Naive thymus-derived CD4-positive, alpha-beta T cell (primary cell): ENCODE measurements around the gene SLC7A6OS. TPM values are rescaled to one million over a fixed set of nuclear protein-coding genes. Genes with fewer than 3 reads are reported as not detected.

ENCODE experiments used
- ATAC-seq: fragments of 150-1000 bp; cut with Tn5 transposase; 2 replicates; pipeline ENCODE4 v1.10.0; 2021; ENCODE audit warnings: mild to moderate bottlenecking, moderate library complexity
- CTCF ChIA-PET: fragments of 350-600 bp; sonication (Branson Sonifier 250); formaldehyde crosslinking; loops from one replicate; lab custom pipeline; 2021; ENCODE audit warnings: antibody characterized with exemption; lab: Charles Lee
- POLR2A ChIA-PET: fragments of 350-600 bp; sonication (Branson Sonifier 250); formaldehyde crosslinking; loops from one replicate; lab custom pipeline; 2021; ENCODE audit warnings: antibody characterized with exemption, inconsistent platforms; lab: Charles Lee
- DNase-seq, 9 donors: peaks; one replicate each; pipeline versions ENCODE4 v3.0.0 to v3.0.0-alpha.2; 2020 to 2022; ENCODE audit warnings: mixed read lengths in 1 of 9
- H3K27ac ChIP-seq: one replicate; pipeline ENCODE4 v1.7.0; 2013; ENCODE audit warnings: mild to moderate bottlenecking, low read depth, low read length, moderate library complexity
- H3K27me3 ChIP-seq, 2 donors: one replicate each; pipeline ENCODE4 v1.7.0; 2013; ENCODE audit warnings: low read length in 2 of 2, mild to moderate bottlenecking in 2 of 2, moderate library complexity in 2 of 2; ENCODE audit not compliant: control insufficient read depth in 2 of 2, insufficient read depth in 2 of 2
- H3K36me3 ChIP-seq, 3 experiments: 1 replicate in 2 of 3; 2 replicates in 1 of 3; pipeline ENCODE4 v1.7.0; 2013; ENCODE audit warnings: low read length in 3 of 3, mild to moderate bottlenecking in 3 of 3, moderate library complexity in 1 of 3; ENCODE audit not compliant: insufficient read depth in 3 of 3, control insufficient read depth in 2 of 3
- H3K4me1 ChIP-seq, 2 donors: one replicate each; pipeline ENCODE4 v1.7.0; 2013; ENCODE audit warnings: low read length in 2 of 2, mild to moderate bottlenecking in 2 of 2, moderate library complexity in 1 of 2; ENCODE audit not compliant: control insufficient read depth in 2 of 2, insufficient read depth in 2 of 2
- H3K4me3 ChIP-seq: 2 replicates; pipeline ENCODE4 v1.7.0; 2013; ENCODE audit warnings: mild to moderate bottlenecking, low read length
- H3K9me3 ChIP-seq, 3 experiments: 1 replicate in 2 of 3; 2 replicates in 1 of 3; pipeline ENCODE4 v1.7.0; 2013; ENCODE audit warnings: low read length in 3 of 3; ENCODE audit not compliant: control insufficient read depth in 2 of 3
- H3K27ac Mint-ChIP-seq, 9 donors: one replicate each; pipeline ENCODE4 v1.8.0; 2020 to 2022; ENCODE audit warnings: mixed read lengths in 9 of 9, mild to moderate bottlenecking in 8 of 9, moderate library complexity in 5 of 9, inconsistent platforms in 2 of 9
- H3K27me3 Mint-ChIP-seq, 5 donors: one replicate each; pipeline ENCODE4 v1.8.0; 2021 to 2022; ENCODE audit warnings: mixed read lengths in 5 of 5, mild to moderate bottlenecking in 1 of 5
- H3K36me3 Mint-ChIP-seq, 5 donors: one replicate each; pipeline ENCODE4 v1.8.0; 2020 to 2022; ENCODE audit warnings: mixed read lengths in 5 of 5, mild to moderate bottlenecking in 3 of 5, inconsistent platforms in 1 of 5
- H3K4me1 Mint-ChIP-seq, 7 donors: one replicate each; pipeline ENCODE4 v1.8.0; 2020 to 2022; ENCODE audit warnings: mixed read lengths in 7 of 7, mild to moderate bottlenecking in 3 of 7, inconsistent platforms in 1 of 7
- H3K4me3 Mint-ChIP-seq, 10 donors: one replicate each; pipeline ENCODE4 v1.8.0; 2020 to 2022; ENCODE audit warnings: mild to moderate bottlenecking in 10 of 10, mixed read lengths in 10 of 10, moderate library complexity in 6 of 10, inconsistent platforms in 2 of 10
- H3K9me3 Mint-ChIP-seq, 11 donors: one replicate each; pipeline ENCODE4 v1.8.0; 2020 to 2022; ENCODE audit warnings: mixed read lengths in 11 of 11, mild to moderate bottlenecking in 4 of 11, inconsistent platforms in 1 of 11, moderate library complexity in 1 of 11
- intact Hi-C, 2 donors: fragments of 100-400 bp; cut with micrococcal nuclease; formaldehyde crosslinking; loops; one replicate each; pipeline ENCODE4 v1.15.1; 2023
- polyA plus RNA-seq, 2 donors: library from polyadenylated mRNA; unstranded; fragments of 300-500 nt; fragmentation: Illumina TruSeq; gene quantifications; one replicate each; pipeline ENCODE4 v1.2.3, GENCODE V29; 2021
- total RNA-seq, 6 experiments: library from RNA in 5 of 6; stranded (reverse) in 5 of 6; gene quantifications; 1 replicate in 5 of 6; 2 replicates in 1 of 6; pipeline ENCODE4 v1.2.3 and lab custom pipeline; 2021 to 2026

SLC7A6OS gene
- total and polyA plus RNA-seq, 7 experiments from 2014 or later = 22.1 to 50.3 (median 34.8) TPM

GRCh38 chr16:68328860-68329390 lies 18.2 kb upstream of the SLC7A6OS start:
- DNase-seq = no peak
- Histone ChIP-seq H3K27me3 (no peaks in the 10 kb centered on the region), H3K4me1 (peaks cover 0 to 16% of the 10 kb centered on the region in 2 donors), H3K36me3 (peaks cover 0 to 40% (median 8%) of the 10 kb centered on the region in 3 experiments), H3K4me3 (no peak overlapping the region), H3K9me3 (no peaks in the 10 kb centered on the region), H3K27ac (no peak overlapping the region)
- H3K4me3 Mint-ChIP-seq = no peak overlapping the region
- H3K9me3 Mint-ChIP-seq = no peaks in the 10 kb centered on the region
- ChIA-PET CTCF (interaction anchor here (0.6 to 8.2 kb wide), 28 partner anchors 9 to 1286 kb away, joined by 3 to 224 read pairs (median 3); partner anchors contain the start of genes PRMT7, SLC7A6 and SLC7A6OS), POLR2A (interaction anchor here (0.6 to 6.0 kb wide), 8 partner anchors 9 to 501 kb away, joined by 3 to 68 read pairs (median 5); partner anchors contain the start of genes PRMT7, SLC7A6 and SLC7A6OS)
- H3K27ac Mint-ChIP-seq = peak overlapping the region in 4 of 9 donors; percentile 0 to 57 (median 9)
- H3K4me1 Mint-ChIP-seq = peaks cover 16 to 28% (median 19%) of the 10 kb centered on the region in 7 donors
- H3K36me3 Mint-ChIP-seq = peaks cover 0 to 21% (median 13%) of the 10 kb centered on the region in 5 donors
- intact Hi-C loops = loop anchor here (1.0 to 5.0 kb wide), 7 partner anchors 18 to 235 kb away; partner anchors contain the start of genes PRMT7 (in 1 of the 2) and SLC7A6OS (in 1 of the 2)
- ATAC-seq = no peak
- no peaks in the 10 kb centered on the region for H3K27me3 Mint-ChIP-seq

DNA sequence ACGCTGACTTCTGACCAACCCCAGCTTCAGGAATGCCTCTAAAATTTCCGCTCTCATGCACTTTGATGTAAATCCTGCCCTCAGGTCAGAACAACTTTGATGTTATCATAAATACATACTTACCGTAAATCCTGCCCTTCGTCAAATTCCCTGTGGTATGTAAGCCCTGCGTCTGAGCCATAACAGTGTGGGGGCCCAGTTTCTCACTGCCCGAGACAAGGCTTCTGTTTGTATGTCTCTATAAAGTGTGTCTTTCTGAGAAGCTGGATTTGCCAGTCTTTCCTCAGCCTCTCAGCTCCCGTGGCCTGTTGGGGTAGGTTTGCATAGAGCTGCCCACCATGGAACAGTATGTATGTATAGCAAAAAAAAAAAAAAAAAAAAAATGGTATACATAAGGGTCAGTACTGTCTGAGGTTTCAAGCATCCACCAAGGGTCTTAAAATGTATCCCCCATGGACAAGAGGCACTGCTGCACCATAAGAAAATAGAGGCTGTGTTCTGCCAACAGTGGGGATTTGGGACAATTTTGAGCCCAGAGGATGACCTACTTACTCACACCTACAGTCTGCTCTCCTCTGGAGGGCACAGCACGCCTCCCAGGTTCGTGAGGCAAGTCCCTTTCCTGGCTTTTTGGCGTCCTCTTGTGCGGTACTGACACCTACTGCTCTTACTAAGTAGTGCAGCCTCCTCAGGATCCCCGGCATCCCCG lies 17.6 kb upstream of the SLC7A6OS start:
- intact Hi-C loops = loop anchor here (1.0 to 5.0 kb wide), 7 partner anchors 17 to 234 kb away; partner anchors contain the start of genes PRMT7 (in 1 of the 2) and SLC7A6OS (in 1 of the 2)
- ATAC-seq (peak; percentile 99), DNase-seq (peak; percentile 52 to 81 (median 77))
- Mint-ChIP-seq H3K27ac (peak overlapping the region in 4 of 9 donors; percentile 0 to 57 (median 9)), H3K4me3 (no peak overlapping the region), H3K36me3 (peaks cover 0 to 23% (median 13%) of the 10 kb centered on the region in 5 donors), H3K4me1 (peaks cover 16 to 28% (median 19%) of the 10 kb centered on the region in 7 donors), H3K27me3 (no peaks in the 10 kb centered on the region), H3K9me3 (no peaks in the 10 kb centered on the region)
- ChIA-PET POLR2A (interaction anchor here (0.8 to 6.0 kb wide), 6 partner anchors 9 to 71 kb away, joined by 3 to 68 read pairs (median 5); partner anchors contain the start of genes PRMT7, SLC7A6 and SLC7A6OS), CTCF (interaction anchor here (0.6 to 8.2 kb wide), 23 partner anchors 9 to 206 kb away, joined by 3 to 224 read pairs (median 4); partner anchors contain the start of genes PRMT7, SLC7A6 and SLC7A6OS)
- Histone ChIP-seq H3K9me3 (no peaks in the 10 kb centered on the region), H3K4me1 (peaks cover 0 to 16% of the 10 kb centered on the region in 2 donors), H3K36me3 (peaks cover 0 to 41% (median 8%) of the 10 kb centered on the region in 3 experiments), H3K27me3 (no peaks in the 10 kb centered on the region), H3K27ac (no peak overlapping the region), H3K4me3 (no peak overlapping the region)

- no peak overlapping the region for H3K4me3 Mint-ChIP-seq
- no peaks in the 10 kb centered on the region for H3K27me3 ChIP-seq
- H3K27ac Mint-ChIP-seq = peak overlapping the region in 2 of 9 donors; percentile 43 to 51
- no peak overlapping the region for H3K27ac ChIP-seq
- intact Hi-C loops = loop anchor here in 1 of 2 donors (5.0 kb wide), 1 partner anchor 33 kb away; no protein-coding TSS in a partner anchor
- H3K9me3 ChIP-seq = no peaks in the 10 kb centered on the region
- ChIA-PET CTCF (interaction anchor here (0.6 to 8.2 kb wide), 2 partner anchors 26 to 64 kb away, joined by 4 to 224 read pairs; partner anchors contain the start of gene SLC7A6), POLR2A (interaction anchor here (1.1 to 6.0 kb wide), 2 partner anchors 51 to 63 kb away, joined by 4 to 68 read pairs; partner anchors contain the start of gene SLC7A6)
- ATAC-seq (no peak), DNase-seq (no peak)
- peaks cover 0 to 4% of the 10 kb centered on the region in 2 donors for H3K4me1 ChIP-seq
- peaks cover 0 to 22% (median 9%) of the 10 kb centered on the region in 5 donors for H3K36me3 Mint-ChIP-seq
- H3K4me1 Mint-ChIP-seq = peaks cover 8 to 20% (median 15%) of the 10 kb centered on the region in 7 donors
- H3K4me3 ChIP-seq = no peak overlapping the region
- no peaks in the 10 kb centered on the region for H3K27me3 Mint-ChIP-seq
- H3K36me3 ChIP-seq = peaks cover 0 to 52% (median 7%) of the 10 kb centered on the region in 3 experiments
- no peaks in the 10 kb centered on the region for H3K9me3 Mint-ChIP-seq
Observed at GRCh38 chr16:68324780-68325357, 14.1 kb upstream of the SLC7A6OS start.

DNA sequence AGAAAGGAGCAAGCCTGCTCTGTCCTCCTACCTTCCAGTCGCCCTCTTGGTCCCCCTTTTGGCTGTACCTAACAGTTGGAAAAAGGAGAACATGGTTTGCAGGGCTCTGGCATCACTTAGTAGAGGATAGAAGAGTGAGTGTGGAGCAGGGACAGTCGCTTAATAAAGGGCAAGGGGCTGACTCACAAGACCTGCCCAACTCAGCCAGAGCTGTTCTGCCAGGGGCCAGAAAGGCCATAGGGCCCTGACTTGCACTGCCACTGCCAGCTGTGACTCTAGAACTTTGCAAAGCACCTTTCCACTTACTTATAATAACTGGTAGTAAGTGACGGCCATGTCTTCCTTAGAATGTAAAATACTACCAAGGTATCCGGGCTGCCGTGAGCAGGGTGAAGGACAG lies 13.6 kb upstream of the SLC7A6OS start:
- Histone ChIP-seq H3K9me3 (no peaks in the 10 kb centered on the region), H3K4me1 (peaks cover 0 to 4% of the 10 kb centered on the region in 2 donors), H3K27ac (no peak overlapping the region), H3K36me3 (peaks cover 0 to 53% (median 7%) of the 10 kb centered on the region in 3 experiments), H3K27me3 (no peaks in the 10 kb centered on the region), H3K4me3 (no peak overlapping the region)
- intact Hi-C loops = no loop called here
- H3K4me1 Mint-ChIP-seq = peaks cover 8 to 23% (median 18%) of the 10 kb centered on the region in 7 donors
- CTCF ChIA-PET = interaction anchor here (0.6 to 8.2 kb wide), 4 partner anchors 14 to 230 kb away, joined by 3 to 224 read pairs (median 4); partner anchors contain the start of genes PRMT7, SLC7A6 and SLC7A6OS
- H3K27me3 Mint-ChIP-seq = no peaks in the 10 kb centered on the region
- no peak overlapping the region for H3K4me3 Mint-ChIP-seq
- ATAC-seq (no peak), DNase-seq (no peak)
- H3K36me3 Mint-ChIP-seq = peaks cover 0 to 25% (median 9%) of the 10 kb centered on the region in 5 donors
- H3K9me3 Mint-ChIP-seq = no peaks in the 10 kb centered on the region
- peak overlapping the region in 1 of 9 donors; percentile 51 for H3K27ac Mint-ChIP-seq
- POLR2A ChIA-PET = interaction anchor here (1.0 kb wide), 1 partner anchor 60 kb away, joined by 5 read pairs; the partner anchor contains the start of gene SLC7A6

GRCh38 chr16:68319185-68319908 lies 8.6 kb upstream of the SLC7A6OS start:
- no peaks in the 10 kb centered on the region for H3K27me3 ChIP-seq
- ATAC-seq (peak; percentile 60), DNase-seq (peak in 1 of 9 donors; percentile 65)
- no peaks in the 10 kb centered on the region for H3K4me1 ChIP-seq
- CTCF ChIA-PET = interaction anchor here (0.5 to 5.8 kb wide), 4 partner anchors 10 to 752 kb away, joined by 3 to 34 read pairs (median 4); no protein-coding TSS in a partner anchor
- peaks cover 8 to 45% (median 11%) of the 10 kb centered on the region in 5 donors for H3K36me3 Mint-ChIP-seq
- no peak overlapping the region for H3K4me3 ChIP-seq
- no peaks in the 10 kb centered on the region for H3K9me3 Mint-ChIP-seq
- peak overlapping the region; percentile 6 to 90 (median 55) for H3K27ac Mint-ChIP-seq
- no peak overlapping the region for H3K27ac ChIP-seq
- peak overlapping the region in 1 of 10 donors; percentile 43 for H3K4me3 Mint-ChIP-seq
- H3K4me1 Mint-ChIP-seq = peaks cover 15 to 41% (median 30%) of the 10 kb centered on the region in 7 donors
- H3K27me3 Mint-ChIP-seq = no peaks in the 10 kb centered on the region
- H3K9me3 ChIP-seq = no peaks in the 10 kb centered on the region
- intact Hi-C loops = no loop called here
- peaks cover 0 to 59% (median 5%) of the 10 kb centered on the region in 3 experiments for H3K36me3 ChIP-seq
- POLR2A ChIA-PET = interaction anchor here (0.8 to 1.0 kb wide), 2 partner anchors 8 to 9 kb away, joined by 3 to 4 read pairs; partner anchors contain the start of genes PRMT7 and SLC7A6OS
